ENCODE results near the gene MACROD2. TPM values are rescaled to one million over a fixed set of nuclear protein-coding genes. Genes with fewer than 3 reads are reported as not detected.
A peak's percentile ranks its signal among the peaks of the same experiment; 100 is the strongest.
"Not testable (repeated sequence)": the region's sequence is repeated elsewhere in the genome, so short reads cannot be mapped to it uniquely, and the experiment has no call there.

Gene MACROD2
- 3.7 TPM for total RNA-seq
- polyA plus RNA-seq (ENCODE audit: insufficient read depth in 1 of 8, insufficient read length in 8 of 8, low replicate concordance in 1 of 8), result 1 to 10 TPM; 2.0 to 4.9 (median 3.0) TPM
- long read RNA-seq, donor 1, full-length matches to known transcripts, result 1 of 1 reads
- long read RNA-seq, donor 1, partial matches to known transcripts, result 0 of 1 reads
- long read RNA-seq, donor 1, other reads (novel, unspliced or antisense), result 0 of 1 reads
- long read RNA-seq, donor 2, result 0 reads
- long read RNA-seq, donor 3, partial matches to known transcripts, result 0 of 1 reads
- long read RNA-seq, donor 3, other reads (novel, unspliced or antisense), result 0 of 1 reads
- long read RNA-seq, donor 4, result 0 reads
- long read RNA-seq, donor 5, result 0 reads
- long read RNA-seq, donor 6, partial matches to known transcripts, result 0 of 1 reads
- long read RNA-seq, donor 6, other reads (novel, unspliced or antisense), result 0 of 1 reads
- long read RNA-seq, donor 7, result 0 reads
- long read RNA-seq, donor 8, result 0 reads
- long read RNA-seq, donor 9, result 0 reads
- long read RNA-seq, donor 10, result 0 reads
- long read RNA-seq, donor 11, result 0 reads

- peaks cover 9% of the 10 kb centered on the region for H3K9me3 ChIP-seq (replicated peaks; ENCODE audit: control insufficient read depth, low read depth, low read length)
- peak within 1 kb of the TSS; percentile 50 for H3K4me3 ChIP-seq (ENCODE audit: low read length)
- H3K27ac ChIP-seq (ENCODE audit: low read length), result no peak within 1 kb of the TSS
- no peaks in the 10 kb centered on the region for H3K36me3 ChIP-seq (ENCODE audit: control insufficient read depth, insufficient read depth, low read length)
- under 1% methylated on average over 61 of the region's 61 CpGs for WGBS (ENCODE audit: insufficient coverage)
- H3K27me3 ChIP-seq (ENCODE audit: control insufficient read depth, insufficient read depth, low read length), result peaks cover 6% of the 10 kb centered on the region
- peak; percentile 91 for DNase-seq
- peaks cover 8% of the 10 kb centered on the region for H3K4me1 ChIP-seq (ENCODE audit: control insufficient read depth, insufficient read depth, low read length)
Measured at GRCh38 chr20:13995086-13995665, at the start of gene MACROD2. MACROD2 (plus strand) TSS chr20:13995516.

GRCh38 chr20:13947719-13948118 lies 47.6 kb upstream of the MACROD2 start:
- no peak for DNase-seq
- Histone ChIP-seq H3K27ac (ENCODE audit: low read length) (no peak overlapping the region), H3K9me3 (replicated peaks; ENCODE audit: control insufficient read depth, low read depth, low read length) (no peaks in the 10 kb centered on the region), H3K27me3 (ENCODE audit: control insufficient read depth, insufficient read depth, low read length) (no peaks in the 10 kb centered on the region), H3K4me1 (ENCODE audit: control insufficient read depth, insufficient read depth, low read length) (no peaks in the 10 kb centered on the region), H3K4me3 (ENCODE audit: low read length) (no peak overlapping the region), H3K36me3 (ENCODE audit: control insufficient read depth, insufficient read depth, low read length) (no peaks in the 10 kb centered on the region)
- WGBS (ENCODE audit: insufficient coverage), result 91% methylated on average over 1 of the region's 3 CpGs

GRCh38 chr20:13953227-13953626 lies 42.1 kb upstream of the MACROD2 start:
- no peaks in the 10 kb centered on the region for H3K9me3 ChIP-seq (replicated peaks; ENCODE audit: control insufficient read depth, low read depth, low read length)
- WGBS (ENCODE audit: insufficient coverage), result 95% methylated on average over 2 of the region's 6 CpGs
- no peak overlapping the region for H3K27ac ChIP-seq (ENCODE audit: low read length)
- H3K4me3 ChIP-seq (ENCODE audit: low read length), result no peak overlapping the region
- H3K4me1 ChIP-seq (ENCODE audit: control insufficient read depth, insufficient read depth, low read length), result no peaks in the 10 kb centered on the region
- no peaks in the 10 kb centered on the region for H3K27me3 ChIP-seq (ENCODE audit: control insufficient read depth, insufficient read depth, low read length)
- H3K36me3 ChIP-seq (ENCODE audit: control insufficient read depth, insufficient read depth, low read length), result no peaks in the 10 kb centered on the region
- no peak for DNase-seq

GRCh38 chr20:13960119-13960518 lies 35.2 kb upstream of the MACROD2 start:
- DNase-seq, result no peak
- Histone ChIP-seq H3K27ac (ENCODE audit: low read length) (no peak overlapping the region), H3K4me3 (ENCODE audit: low read length) (no peak overlapping the region), H3K4me1 (ENCODE audit: control insufficient read depth, insufficient read depth, low read length) (no peaks in the 10 kb centered on the region), H3K27me3 (ENCODE audit: control insufficient read depth, insufficient read depth, low read length) (no peaks in the 10 kb centered on the region), H3K9me3 (replicated peaks; ENCODE audit: control insufficient read depth, low read depth, low read length) (no peaks in the 10 kb centered on the region), H3K36me3 (ENCODE audit: control insufficient read depth, insufficient read depth, low read length) (no peaks in the 10 kb centered on the region)
- WGBS (ENCODE audit: insufficient coverage), result no CpG with 5 or more reads among the region's 2 CpGs

GRCh38 chr20:13960525-13960924 lies 34.8 kb upstream of the MACROD2 start:
- no peaks in the 10 kb centered on the region for H3K9me3 ChIP-seq (replicated peaks; ENCODE audit: control insufficient read depth, low read depth, low read length)
- no peak for DNase-seq
- H3K4me3 ChIP-seq (ENCODE audit: low read length), result no peak overlapping the region
- no CpG with 5 or more reads among the region's 3 CpGs for WGBS (ENCODE audit: insufficient coverage)
- H3K27ac ChIP-seq (ENCODE audit: low read length), result no peak overlapping the region
- no peaks in the 10 kb centered on the region for H3K27me3 ChIP-seq (ENCODE audit: control insufficient read depth, insufficient read depth, low read length)
- no peaks in the 10 kb centered on the region for H3K36me3 ChIP-seq (ENCODE audit: control insufficient read depth, insufficient read depth, low read length)
- no peaks in the 10 kb centered on the region for H3K4me1 ChIP-seq (ENCODE audit: control insufficient read depth, insufficient read depth, low read length)

GRCh38 chr20:13984211-13984610 lies 11.1 kb upstream of the MACROD2 start:
- H3K27ac ChIP-seq (ENCODE audit: low read length), result no peak overlapping the region
- no peaks in the 10 kb centered on the region for H3K36me3 ChIP-seq (ENCODE audit: control insufficient read depth, insufficient read depth, low read length)
- no peak overlapping the region for H3K4me3 ChIP-seq (ENCODE audit: low read length)
- H3K9me3 ChIP-seq (replicated peaks; ENCODE audit: control insufficient read depth, low read depth, low read length), result no peaks in the 10 kb centered on the region
- no peaks in the 10 kb centered on the region for H3K4me1 ChIP-seq (ENCODE audit: control insufficient read depth, insufficient read depth, low read length)
- 55% methylated on average over 3 of the region's 4 CpGs for WGBS (ENCODE audit: insufficient coverage)
- DNase-seq, result no peak
- H3K27me3 ChIP-seq (ENCODE audit: control insufficient read depth, insufficient read depth, low read length), result no peaks in the 10 kb centered on the region

- peaks cover 2% of the 10 kb centered on the region for H3K27me3 ChIP-seq (ENCODE audit: control insufficient read depth, insufficient read depth, low read length)
- no peak for DNase-seq
- no peaks in the 10 kb centered on the region for H3K36me3 ChIP-seq (ENCODE audit: control insufficient read depth, insufficient read depth, low read length)
- WGBS (ENCODE audit: insufficient coverage), result 0% methylated on average over 1 of the region's 5 CpGs
- no peak within 1 kb of the TSS for H3K27ac ChIP-seq (ENCODE audit: low read length)
- H3K4me3 ChIP-seq (ENCODE audit: low read length), result no peak within 1 kb of the TSS
- H3K9me3 ChIP-seq (replicated peaks; ENCODE audit: control insufficient read depth, low read depth, low read length), result peaks cover 9% of the 10 kb centered on the region
- peaks cover 3% of the 10 kb centered on the region for H3K4me1 ChIP-seq (ENCODE audit: control insufficient read depth, insufficient read depth, low read length)
Measured at GRCh38 chr20:13990465-13990864, 4.9 kb upstream of the MACROD2 start, which contains the start of gene SEL1L2. SEL1L2 (minus strand) TSS chr20:13990614; CDS start chr20:13990534, 80 bp downstream.

- no CpG with 5 or more reads among the region's 1 CpG for WGBS (ENCODE audit: insufficient coverage)
- Histone ChIP-seq H3K36me3 (ENCODE audit: control insufficient read depth, insufficient read depth, low read length) (no peaks in the 10 kb centered on the region), H3K27ac (ENCODE audit: low read length) (no peak overlapping the region), H3K9me3 (replicated peaks; ENCODE audit: control insufficient read depth, low read depth, low read length) (peaks cover 9% of the 10 kb centered on the region), H3K27me3 (ENCODE audit: control insufficient read depth, insufficient read depth, low read length) (peaks cover 6% of the 10 kb centered on the region), H3K4me3 (ENCODE audit: low read length) (no peak overlapping the region), H3K4me1 (ENCODE audit: control insufficient read depth, insufficient read depth, low read length) (peaks cover 6% of the 10 kb centered on the region)
- no peak for DNase-seq
Measured at GRCh38 chr20:13991311-13991710, 4.0 kb upstream of the MACROD2 start.

GRCh38 chr20:13991955-13992354 lies 3.4 kb upstream of the MACROD2 start:
- H3K27ac ChIP-seq (ENCODE audit: low read length); H3K9me3 ChIP-seq (replicated peaks; ENCODE audit: control insufficient read depth, low read depth, low read length); H3K36me3 ChIP-seq (ENCODE audit: control insufficient read depth, insufficient read depth, low read length); H3K27me3 ChIP-seq (ENCODE audit: control insufficient read depth, insufficient read depth, low read length); DNase-seq; H3K4me1 ChIP-seq (ENCODE audit: control insufficient read depth, insufficient read depth, low read length); H3K4me3 ChIP-seq (ENCODE audit: low read length): not testable (repeated sequence)
- 91% methylated on average over 2 of the region's 5 CpGs for WGBS (ENCODE audit: insufficient coverage)

- DNase-seq, result peak; percentile 16
- Histone ChIP-seq H3K9me3 (replicated peaks; ENCODE audit: control insufficient read depth, low read depth, low read length) (peaks cover 9% of the 10 kb centered on the region), H3K36me3 (ENCODE audit: control insufficient read depth, insufficient read depth, low read length) (no peaks in the 10 kb centered on the region), H3K27me3 (ENCODE audit: control insufficient read depth, insufficient read depth, low read length) (peaks cover 6% of the 10 kb centered on the region), H3K27ac (ENCODE audit: low read length) (no peak overlapping the region), H3K4me1 (ENCODE audit: control insufficient read depth, insufficient read depth, low read length) (peaks cover 8% of the 10 kb centered on the region), H3K4me3 (ENCODE audit: low read length) (peak overlapping the region; percentile 50)
- WGBS (ENCODE audit: insufficient coverage), result under 1% methylated on average over 50 of the region's 52 CpGs
Measured at GRCh38 chr20:13995841-13996240, 525 bp downstream of the MACROD2 start.
